Midbrain (tissue), 1 donor: ENCODE data around the gene PTPRN2.
"Not testable (repeated sequence)": the region's sequence is repeated elsewhere in the genome, so short reads cannot be mapped to it uniquely, and the experiment has no call there.

ENCODE experiments used
- DNase-seq: peaks from one replicate; lab custom pipeline; 2025; lab: John Stamatoyannopoulos, UW

PTPRN2 gene

GRCh38 chr7:158228131-158228530 is 359.5 kb downstream of the PTPRN2 start:
- no peak for DNase-seq

GRCh38 chr7:158227258-158227984 is 360.2 kb downstream of the PTPRN2 start:
- no peak for DNase-seq

- no peak for DNase-seq
Measured at GRCh38 chr7:158216198-158216597, 371.4 kb downstream of the PTPRN2 start.

GRCh38 chr7:158209435-158209834 is 378.2 kb downstream of the PTPRN2 start:
- DNase-seq, result no peak

GRCh38 chr7:158206341-158206740 is 381.3 kb downstream of the PTPRN2 start:
- DNase-seq, result no peak

GRCh38 chr7:158204453-158204852 is 383.2 kb downstream of the PTPRN2 start:
- no peak for DNase-seq

- not testable (repeated sequence) for DNase-seq
Measured at GRCh38 chr7:158203948-158204347, 383.7 kb downstream of the PTPRN2 start.

GRCh38 chr7:158194365-158194900 is 393.2 kb downstream of the PTPRN2 start:
- no peak for DNase-seq

- DNase-seq, result no peak
Measured at GRCh38 chr7:158193446-158193845, 394.2 kb downstream of the PTPRN2 start.

GRCh38 chr7:158192956-158193355 is 394.7 kb downstream of the PTPRN2 start:
- no peak for DNase-seq

GRCh38 chr7:158192184-158192835 is 395.3 kb downstream of the PTPRN2 start:
- DNase-seq, result no peak

GRCh38 chr7:158191671-158192070 is 396.0 kb downstream of the PTPRN2 start:
- DNase-seq, result no peak

GRCh38 chr7:158190756-158191155 is 396.9 kb downstream of the PTPRN2 start:
- no peak for DNase-seq

- no peak for DNase-seq
Measured at GRCh38 chr7:158188676-158189075, 398.9 kb downstream of the PTPRN2 start.

GRCh38 chr7:158187694-158187994 is 400.0 kb downstream of the PTPRN2 start:
- DNase-seq, result no peak

GRCh38 chr7:158186864-158187693 is 400.5 kb downstream of the PTPRN2 start:
- no peak for DNase-seq

- DNase-seq, result no peak
Measured at GRCh38 chr7:158186406-158186805, 401.2 kb downstream of the PTPRN2 start.

- DNase-seq, result no peak
Measured at GRCh38 chr7:158185653-158186052, 402.0 kb downstream of the PTPRN2 start.

- no peak for DNase-seq
Measured at GRCh38 chr7:158183431-158183830, 404.2 kb downstream of the PTPRN2 start.

- no peak for DNase-seq
Measured at GRCh38 chr7:158176561-158177173, 411.0 kb downstream of the PTPRN2 start.

- no peak for DNase-seq
Measured at GRCh38 chr7:158175779-158176178, 411.8 kb downstream of the PTPRN2 start.

GRCh38 chr7:158174947-158175346 is 412.7 kb downstream of the PTPRN2 start:
- no peak for DNase-seq
